ENCODE measurements around the gene C9orf50. TPM values are rescaled to one million over a fixed set of nuclear protein-coding genes. Genes with fewer than 3 reads are reported as not detected.

C9orf50 gene
- total RNA-seq, 3 donors from 2014 or later: 0.48 TPM; not detected in 2

DNA sequence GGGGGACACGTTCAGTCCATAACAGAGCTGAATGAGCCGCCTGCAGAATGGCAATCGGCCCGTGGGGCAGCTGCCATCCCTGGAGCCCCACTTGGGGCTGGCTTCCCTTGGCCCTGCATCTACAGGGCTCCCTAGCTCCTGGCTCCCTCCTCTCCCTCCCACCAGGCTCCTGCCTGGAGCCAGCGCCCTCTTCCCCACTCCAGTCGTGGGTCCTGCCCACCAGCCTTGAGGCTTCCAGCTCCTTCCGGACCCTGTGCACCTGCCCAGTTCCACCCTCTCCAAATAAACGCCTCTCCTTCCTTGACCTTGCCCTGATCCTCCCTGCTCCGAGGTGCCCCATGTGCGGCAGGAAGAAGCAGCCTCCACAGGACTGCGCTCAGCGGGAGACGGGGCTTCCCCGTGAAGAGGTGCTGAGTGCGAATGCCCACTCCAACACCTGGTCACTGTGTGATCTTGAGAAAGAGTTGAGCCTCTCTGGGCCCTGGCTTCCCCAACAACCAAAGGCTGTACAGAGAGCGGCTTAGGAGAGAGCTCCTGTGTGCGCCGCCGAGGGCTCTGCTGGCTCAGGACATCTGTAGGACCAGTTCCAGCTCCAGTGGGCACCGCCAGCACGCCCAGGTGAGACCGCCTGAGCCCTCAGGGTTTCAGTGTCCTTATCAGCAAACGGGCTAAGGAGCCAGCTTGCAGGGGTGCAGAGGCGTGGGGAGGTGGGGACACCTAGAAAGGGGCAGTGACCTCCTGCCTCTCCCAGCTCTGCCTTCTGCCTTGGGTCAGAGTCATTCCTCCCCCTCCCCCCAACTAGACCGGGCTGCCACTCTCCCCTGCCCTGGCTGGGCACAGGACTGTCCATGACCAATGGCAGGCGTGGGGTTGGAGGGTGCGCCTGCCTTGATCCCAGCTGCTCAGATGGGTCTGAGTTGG lies 12.1 kb downstream of the C9orf50 start:
- Histone ChIP-seq H3K36me3 (no peaks in the 10 kb centered on the region), H3K4me1 (peaks cover 12 to 18% of the 10 kb centered on the region in 2 donors), H3K4me3 (no peak overlapping the region), H3K9me3 (no peaks in the 10 kb centered on the region), H3K27me3 (no peaks in the 10 kb centered on the region), H3K27ac (peak overlapping the region; percentile 91 to 94)
- intact Hi-C loops (cut with DNase I; ENCODE audit: low total_unique reads): no loop called here
- no peak for DNase-seq (ENCODE audit: low spot score in 2 of 2)
- TF ChIP-seq, protein P1, sequence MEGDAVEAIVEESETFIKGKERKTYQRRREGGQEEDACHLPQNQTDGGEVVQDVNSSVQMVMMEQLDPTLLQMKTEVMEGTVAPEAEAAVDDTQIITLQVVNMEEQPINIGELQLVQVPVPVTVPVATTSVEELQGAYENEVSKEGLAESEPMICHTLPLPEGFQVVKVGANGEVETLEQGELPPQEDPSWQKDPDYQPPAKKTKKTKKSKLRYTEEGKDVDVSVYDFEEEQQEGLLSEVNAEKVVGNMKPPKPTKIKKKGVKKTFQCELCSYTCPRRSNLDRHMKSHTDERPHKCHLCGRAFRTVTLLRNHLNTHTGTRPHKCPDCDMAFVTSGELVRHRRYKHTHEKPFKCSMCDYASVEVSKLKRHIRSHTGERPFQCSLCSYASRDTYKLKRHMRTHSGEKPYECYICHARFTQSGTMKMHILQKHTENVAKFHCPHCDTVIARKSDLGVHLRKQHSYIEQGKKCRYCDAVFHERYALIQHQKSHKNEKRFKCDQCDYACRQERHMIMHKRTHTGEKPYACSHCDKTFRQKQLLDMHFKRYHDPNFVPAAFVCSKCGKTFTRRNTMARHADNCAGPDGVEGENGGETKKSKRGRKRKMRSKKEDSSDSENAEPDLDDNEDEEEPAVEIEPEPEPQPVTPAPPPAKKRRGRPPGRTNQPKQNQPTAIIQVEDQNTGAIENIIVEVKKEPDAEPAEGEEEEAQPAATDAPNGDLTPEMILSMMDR (IDR thresholded peaks at IDR 0.05): no peak
- TF ChIP-seq POLR2AphosphoS5 (IDR thresholded peaks at IDR 0.05) (no peak), POLR2A (IDR thresholded peaks at IDR 0.05) (no peak)

DNA sequence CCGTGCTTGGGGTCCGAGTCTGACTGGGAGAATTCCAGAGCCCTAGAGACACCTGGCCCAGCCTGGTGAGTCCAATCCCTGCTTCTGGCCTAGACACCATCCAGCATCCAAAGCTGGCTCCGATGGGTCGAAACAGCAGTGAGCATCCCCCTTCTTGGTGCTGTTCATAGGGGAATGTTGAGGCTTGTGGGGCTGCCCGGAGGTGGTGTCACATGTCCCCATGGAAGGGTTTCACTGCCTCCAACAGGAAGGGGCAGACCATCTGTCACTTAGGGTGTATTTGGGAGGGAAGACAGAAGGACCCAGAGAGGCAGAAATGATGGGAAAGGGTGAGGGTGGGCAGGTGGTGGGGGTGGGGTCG lies 13.9 kb downstream of the C9orf50 start:
- H3K4me3 ChIP-seq: peak overlapping the region in 1 of 3 donors; percentile 17
- TF ChIP-seq, protein P1 (IDR thresholded peaks at IDR 0.05): no peak
- no peak for TF ChIP-seq POLR2A (IDR thresholded peaks at IDR 0.05)
- no peak for TF ChIP-seq POLR2AphosphoS5 (IDR thresholded peaks at IDR 0.05)
- H3K27ac ChIP-seq: peak overlapping the region; percentile 88 to 91
- intact Hi-C loops (cut with DNase I; ENCODE audit: low total_unique reads): no loop called here
- H3K27me3 ChIP-seq: no peaks in the 10 kb centered on the region
- DNase-seq (ENCODE audit: low spot score in 2 of 2): no peak
- H3K4me1 ChIP-seq: peaks cover 12 to 18% of the 10 kb centered on the region in 2 donors
- no peaks in the 10 kb centered on the region for H3K9me3 ChIP-seq
- no peaks in the 10 kb centered on the region for H3K36me3 ChIP-seq

DNA sequence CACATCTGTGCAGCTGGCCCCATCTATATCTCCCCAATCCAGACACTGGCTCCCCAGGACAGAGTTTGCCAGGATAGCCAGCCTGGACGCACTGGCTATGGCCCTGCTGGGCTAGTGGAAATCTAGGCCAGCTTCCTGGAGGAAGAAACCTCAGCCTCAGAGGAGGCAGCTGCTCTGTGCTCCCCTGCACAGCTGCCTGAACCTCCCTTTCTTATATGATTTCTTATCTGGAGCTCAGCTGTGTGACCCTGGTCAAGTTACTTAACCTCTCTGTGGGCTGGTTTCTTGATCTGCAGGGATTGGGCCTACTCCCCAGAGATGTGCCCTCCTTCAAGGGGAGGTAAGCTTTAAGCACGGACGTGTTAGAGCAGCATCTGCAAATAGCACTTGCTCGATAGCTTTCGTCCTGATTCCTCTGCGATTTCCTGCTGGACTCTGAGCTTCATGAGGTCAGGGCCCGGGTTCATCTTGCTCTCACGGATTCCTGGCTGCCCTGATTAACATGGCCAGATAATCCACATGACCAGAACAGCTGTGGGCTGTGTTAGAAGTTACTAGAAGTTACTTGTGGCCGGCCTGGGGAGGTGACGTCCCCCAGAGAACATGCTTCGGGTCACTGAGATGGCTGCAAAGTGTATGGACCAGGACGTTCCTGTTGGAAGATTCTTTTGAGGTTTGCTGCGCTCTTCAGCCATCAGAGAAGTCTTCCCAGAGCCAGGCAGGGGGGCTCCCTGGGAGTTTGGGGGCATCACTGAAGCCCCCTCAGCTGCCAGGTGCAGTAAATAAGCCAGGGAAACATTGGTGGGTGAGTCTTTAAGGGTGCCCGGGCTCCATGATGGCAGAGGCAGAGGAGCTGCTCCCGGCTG lies 14.5 kb downstream of the C9orf50 start:
- DNase-seq (ENCODE audit: low spot score in 2 of 2): no peak
- H3K4me3 ChIP-seq: no peak overlapping the region
- TF ChIP-seq POLR2AphosphoS5 (IDR thresholded peaks at IDR 0.05) (no peak), POLR2A (IDR thresholded peaks at IDR 0.05) (no peak)
- H3K36me3 ChIP-seq: no peaks in the 10 kb centered on the region
- peaks cover 12 to 18% of the 10 kb centered on the region in 2 donors for H3K4me1 ChIP-seq
- no peaks in the 10 kb centered on the region for H3K9me3 ChIP-seq
- intact Hi-C loops (cut with DNase I; ENCODE audit: low total_unique reads): no loop called here
- H3K27me3 ChIP-seq: no peaks in the 10 kb centered on the region
- peak overlapping the region; percentile 88 to 91 for H3K27ac ChIP-seq

DNA sequence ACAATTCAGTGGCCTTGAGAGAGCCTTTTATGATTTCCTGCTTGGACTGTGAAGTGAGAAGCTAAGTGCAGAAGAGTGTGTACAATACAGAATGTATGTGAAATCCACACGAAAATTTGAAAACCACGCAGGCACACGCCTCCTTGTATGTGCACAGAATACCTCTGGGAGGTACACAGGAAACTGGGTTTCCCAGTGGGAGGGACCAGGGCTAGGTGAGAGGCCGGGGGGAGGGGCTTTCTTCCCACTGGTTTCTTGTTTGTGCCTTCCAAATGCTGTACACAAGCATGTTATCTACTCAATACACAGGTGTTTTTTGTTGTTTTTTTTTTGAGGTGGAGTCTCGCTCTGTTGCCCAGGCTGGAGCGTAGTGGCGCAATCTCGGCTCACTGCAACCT lies 16.1 kb downstream of the C9orf50 start:
- intact Hi-C loops (cut with DNase I; ENCODE audit: low total_unique reads): loop anchor here (5.0 kb wide), 1 partner anchor 107 kb away; no protein-coding TSS in a partner anchor
- no peaks in the 10 kb centered on the region for H3K9me3 ChIP-seq
- H3K4me1 ChIP-seq: peaks cover 4 to 11% of the 10 kb centered on the region in 2 donors
- no peaks in the 10 kb centered on the region for H3K27me3 ChIP-seq
- H3K36me3 ChIP-seq: no peaks in the 10 kb centered on the region
- no peak for TF ChIP-seq POLR2AphosphoS5 (IDR thresholded peaks at IDR 0.05)
- TF ChIP-seq, protein P1 (IDR thresholded peaks at IDR 0.05): no peak
- no peak for TF ChIP-seq POLR2A (IDR thresholded peaks at IDR 0.05)
- DNase-seq (ENCODE audit: low spot score in 2 of 2): no peak
- peak overlapping the region in 1 of 2 donors; percentile 12 for H3K27ac ChIP-seq
- H3K4me3 ChIP-seq: no peak overlapping the region

DNA sequence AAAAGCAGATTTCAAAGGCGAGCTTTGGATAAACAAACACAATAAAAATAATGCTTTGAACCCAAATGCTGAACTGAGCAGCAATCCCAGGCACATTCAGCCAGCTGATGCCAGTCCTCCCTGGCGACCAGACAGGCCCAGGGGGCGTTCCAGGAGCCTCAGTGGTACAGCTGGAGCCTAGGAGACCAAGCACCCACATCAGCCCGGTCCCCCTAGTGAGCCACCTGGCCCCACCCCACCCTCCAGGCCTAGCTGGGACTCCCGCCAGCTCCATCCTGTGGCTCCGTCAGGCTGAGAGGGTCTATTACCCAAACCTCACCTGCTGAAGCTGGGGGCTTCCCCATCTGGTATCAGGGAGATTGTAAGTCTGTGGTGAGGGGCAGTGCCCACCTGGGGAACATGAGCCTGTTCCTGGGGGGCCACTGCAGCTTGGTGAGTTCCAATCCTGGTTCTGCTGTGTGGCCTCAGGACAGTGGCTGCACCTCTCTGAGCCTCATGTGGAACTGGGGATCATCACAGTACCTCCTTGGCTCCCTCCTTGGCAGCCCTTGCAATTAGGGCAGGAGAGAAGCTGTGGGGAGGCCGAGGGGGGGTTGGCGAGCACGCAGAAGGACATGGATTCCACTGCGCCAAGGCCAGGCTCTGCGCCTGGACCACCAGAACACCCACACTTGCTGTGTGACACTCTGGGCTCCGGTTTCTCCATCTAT lies 16.7 kb downstream of the C9orf50 start:
- intact Hi-C loops (cut with DNase I; ENCODE audit: low total_unique reads): loop anchor here (5.0 kb wide), 1 partner anchor 107 kb away; no protein-coding TSS in a partner anchor
- no peak for DNase-seq (ENCODE audit: low spot score in 2 of 2)
- no peaks in the 10 kb centered on the region for H3K27me3 ChIP-seq
- H3K4me3 ChIP-seq: no peak overlapping the region
- no peaks in the 10 kb centered on the region for H3K36me3 ChIP-seq
- peaks cover 0 to 11% of the 10 kb centered on the region in 2 donors for H3K4me1 ChIP-seq
- H3K9me3 ChIP-seq: no peaks in the 10 kb centered on the region
- no peak for TF ChIP-seq POLR2A (IDR thresholded peaks at IDR 0.05)
- no peak for TF ChIP-seq POLR2AphosphoS5 (IDR thresholded peaks at IDR 0.05)
- TF ChIP-seq, protein P1 (IDR thresholded peaks at IDR 0.05): no peak
- peak overlapping the region in 1 of 2 donors; percentile 12 for H3K27ac ChIP-seq

Data from breast epithelium (tissue), 4 donors.